T-helper 2 cell treated with Interferon-gamma antibody and Interleukin-4, amounts not matched to agents 100 ng/mL and 5 ng/mL, for 36 hours (primary cell): ENCODE results near the gene OSGIN1. TPM values are rescaled to one million over a fixed set of nuclear protein-coding genes. Genes with fewer than 3 reads are reported as not detected.

Experiments
- intact Hi-C: fragments of 100-400 bp; cut with micrococcal nuclease; formaldehyde crosslinking; loops from one replicate; pipeline ENCODE4 v1.15.1; 2023
- total RNA-seq: library from RNA; stranded (reverse); gene quantifications from 2 replicates; pipeline ENCODE4 v1.2.3, GENCODE V29; 2022

The OSGIN1 gene
- 0.84 and 0.89 TPM in 2 replicates for total RNA-seq

DNA sequence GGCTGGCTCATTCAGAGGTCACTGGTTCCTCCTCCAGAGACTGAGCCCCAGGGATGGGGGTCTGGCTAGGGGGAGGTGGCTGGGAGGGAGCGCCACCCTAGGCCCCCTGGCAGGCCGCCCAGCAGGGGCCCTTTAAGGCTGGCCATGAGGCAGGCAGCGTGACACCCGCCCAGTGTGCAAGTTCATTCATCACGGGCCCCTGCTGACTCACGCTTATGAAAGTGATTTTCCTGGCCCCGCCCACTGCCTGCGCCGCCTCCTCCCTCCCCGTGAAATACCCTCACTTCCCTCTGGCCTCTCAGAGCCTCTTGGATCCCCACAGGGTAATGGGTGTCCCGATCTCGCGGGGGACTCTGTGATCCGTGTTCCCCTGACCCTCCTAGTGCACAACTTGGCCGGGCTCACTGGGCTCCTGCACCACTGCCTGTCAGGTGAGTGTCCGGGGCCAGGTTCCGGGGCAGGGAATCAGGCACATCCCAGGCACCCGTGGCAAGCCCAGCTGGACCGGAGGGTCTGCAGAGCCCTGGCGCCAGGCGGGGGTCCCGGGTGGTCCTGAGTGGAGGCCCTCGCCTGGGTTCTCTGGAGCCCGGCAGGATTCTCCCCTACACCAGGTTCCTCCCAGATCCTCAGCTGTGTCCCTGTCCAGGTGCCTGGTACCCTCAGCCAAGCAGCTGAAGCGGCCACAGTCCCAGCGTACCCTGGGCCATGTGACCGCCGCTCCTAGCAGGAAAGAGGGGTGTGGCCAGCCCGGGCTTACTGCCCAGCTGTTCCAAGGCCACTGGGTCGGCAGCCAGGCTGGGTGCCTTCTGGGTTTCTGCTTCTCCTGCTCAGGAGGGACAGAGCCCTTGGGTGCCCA, at the start of gene OSGIN1:
Gene OSGIN1, plus strand, starts transcription at position 301 of the 856 bp plus-strand sequence. CDS start 4,432 bp downstream, outside the sequence.
- intact Hi-C loops: loop anchor here (1.0 kb wide), 2 partner anchors 54 to 127 kb away; partner anchors contain the start of gene MLYCD

DNA sequence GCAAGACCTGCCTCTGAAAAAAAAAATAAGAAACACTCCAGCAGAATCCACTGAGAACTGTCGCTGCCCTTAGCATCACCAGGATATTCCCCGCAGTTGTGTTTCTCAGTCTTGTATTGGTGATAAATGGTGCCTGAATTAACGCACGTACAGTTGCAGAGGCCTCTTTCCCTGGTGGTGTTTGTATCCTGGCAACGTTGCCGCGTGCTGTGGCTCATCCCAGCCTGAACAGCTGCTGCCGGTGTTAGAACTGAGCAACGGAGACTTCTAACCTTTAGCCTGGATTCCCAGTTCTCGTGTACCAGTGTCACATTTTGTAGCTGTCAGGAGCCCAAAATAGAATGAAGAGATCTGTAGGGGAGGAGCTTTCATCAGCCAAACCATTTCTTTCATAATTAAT, 49.3 kb upstream of the OSGIN1 start:
- intact Hi-C loops: no loop called here

- intact Hi-C loops: no loop called here
Observed at GRCh38 chr16:83906683-83907082, 46.4 kb upstream of the OSGIN1 start.

GRCh38 chr16:83907111-83907510, 45.9 kb upstream of the OSGIN1 start:
- intact Hi-C loops: no loop called here

- intact Hi-C loops: no loop called here
Observed at GRCh38 chr16:83907631-83908250, 45.3 kb upstream of the OSGIN1 start.

GRCh38 chr16:83908798-83909197, 44.2 kb upstream of the OSGIN1 start:
- intact Hi-C loops: no loop called here

DNA sequence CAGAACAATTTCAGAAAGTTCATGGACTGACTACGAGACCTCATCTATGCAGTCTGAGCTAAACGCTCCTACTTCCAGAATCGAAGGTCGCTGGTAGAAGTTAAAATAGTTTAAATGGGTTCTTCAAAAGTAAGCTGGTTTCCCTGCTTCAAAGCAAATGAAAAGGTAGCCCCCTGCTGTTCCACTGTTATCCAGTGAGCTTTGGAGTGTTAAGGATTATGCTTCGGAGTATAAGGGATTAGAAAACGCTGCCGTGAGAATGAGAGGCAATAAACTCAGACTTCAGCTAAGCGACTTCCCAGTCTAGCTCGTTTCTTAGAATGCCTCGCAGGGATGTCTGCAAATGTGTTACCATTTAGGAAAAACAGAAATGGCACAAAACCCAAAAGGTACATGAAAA, 41.8 kb upstream of the OSGIN1 start:
- intact Hi-C loops: no loop called here

- intact Hi-C loops: no loop called here
Observed at GRCh38 chr16:83912519-83913244, 40.4 kb upstream of the OSGIN1 start.

- intact Hi-C loops: no loop called here
Observed at GRCh38 chr16:83913245-83913633, 39.8 kb upstream of the OSGIN1 start.

GRCh38 chr16:83914091-83914710, 38.8 kb upstream of the OSGIN1 start:
- intact Hi-C loops: no loop called here

DNA sequence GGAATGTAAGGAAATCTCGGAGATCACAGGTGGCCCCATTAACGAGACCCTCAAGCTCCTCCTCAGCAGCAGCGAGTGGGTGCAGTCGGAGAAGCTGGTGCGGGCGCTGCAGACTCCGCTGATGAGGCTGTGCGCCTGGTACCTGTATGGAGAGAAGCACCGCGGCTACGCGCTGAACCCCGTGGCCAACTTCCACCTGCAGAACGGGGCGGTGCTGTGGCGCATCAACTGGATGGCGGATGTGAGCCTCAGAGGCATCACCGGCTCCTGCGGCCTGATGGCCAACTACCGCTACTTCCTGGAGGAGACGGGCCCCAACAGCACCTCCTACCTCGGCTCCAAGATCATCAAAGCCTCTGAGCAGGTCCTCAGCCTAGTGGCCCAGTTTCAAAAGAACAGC, 38.0 kb upstream of the OSGIN1 start:
- intact Hi-C loops: no loop called here

- intact Hi-C loops: no loop called here
Observed at GRCh38 chr16:83915491-83915890, 37.5 kb upstream of the OSGIN1 start.

GRCh38 chr16:83917152-83918120, 35.6 kb upstream of the OSGIN1 start:
- intact Hi-C loops: no loop called here

GRCh38 chr16:83920894-83921491, 32.0 kb upstream of the OSGIN1 start:
- intact Hi-C loops: no loop called here

GRCh38 chr16:83923581-83924365, 29.3 kb upstream of the OSGIN1 start:
- intact Hi-C loops: no loop called here

GRCh38 chr16:83924686-83925085, 28.4 kb upstream of the OSGIN1 start:
- intact Hi-C loops: no loop called here

DNA sequence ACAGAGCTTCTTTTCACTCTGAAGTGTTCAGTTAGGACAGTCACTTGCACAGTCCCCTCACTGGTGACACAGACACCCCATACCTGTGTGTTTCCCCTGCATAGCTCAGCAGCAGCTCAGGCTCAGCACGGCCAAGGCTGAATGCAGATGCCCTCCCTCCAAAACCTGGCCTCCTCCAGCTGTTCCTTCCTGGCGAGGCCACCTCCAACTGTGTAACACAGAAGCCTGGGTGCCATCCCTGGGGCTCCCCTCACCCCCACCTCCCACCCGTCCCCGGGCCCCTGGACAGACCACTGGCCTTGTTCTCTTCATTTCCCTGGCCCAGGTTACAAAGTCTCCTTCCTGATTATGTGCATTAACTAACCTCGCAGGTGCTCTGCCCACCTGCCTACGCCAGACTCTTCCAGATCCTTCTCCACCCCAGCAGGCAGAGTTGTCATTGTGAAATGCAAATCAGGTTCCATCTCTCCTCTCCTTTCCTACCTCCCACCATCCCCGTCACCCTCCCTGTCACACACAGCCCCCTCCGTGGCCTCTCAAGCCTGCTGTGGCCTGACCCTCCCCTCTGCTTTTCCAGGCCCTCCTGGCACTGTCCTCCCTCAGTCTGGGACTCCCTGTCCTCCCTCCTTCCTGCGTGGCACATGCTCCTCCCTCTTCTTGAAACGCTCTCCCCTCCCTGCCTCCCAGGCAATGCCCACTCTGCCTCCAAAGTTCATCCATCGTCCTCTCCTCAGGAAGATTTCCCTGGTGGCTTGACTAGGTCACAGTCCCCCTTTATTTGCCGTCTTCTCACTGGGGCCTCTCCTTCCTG, 27.7 kb upstream of the OSGIN1 start:
- intact Hi-C loops: no loop called here

- intact Hi-C loops: no loop called here
Observed at GRCh38 chr16:83925957-83926725, 26.9 kb upstream of the OSGIN1 start.
